ENCODE measurements around the gene NCAM1. TPM values are rescaled to one million over a fixed set of nuclear protein-coding genes. Genes with fewer than 3 reads are reported as not detected.

NCAM1 gene
- total RNA-seq, 1 experiment from 2014 or later, result 0.33 TPM

DNA sequence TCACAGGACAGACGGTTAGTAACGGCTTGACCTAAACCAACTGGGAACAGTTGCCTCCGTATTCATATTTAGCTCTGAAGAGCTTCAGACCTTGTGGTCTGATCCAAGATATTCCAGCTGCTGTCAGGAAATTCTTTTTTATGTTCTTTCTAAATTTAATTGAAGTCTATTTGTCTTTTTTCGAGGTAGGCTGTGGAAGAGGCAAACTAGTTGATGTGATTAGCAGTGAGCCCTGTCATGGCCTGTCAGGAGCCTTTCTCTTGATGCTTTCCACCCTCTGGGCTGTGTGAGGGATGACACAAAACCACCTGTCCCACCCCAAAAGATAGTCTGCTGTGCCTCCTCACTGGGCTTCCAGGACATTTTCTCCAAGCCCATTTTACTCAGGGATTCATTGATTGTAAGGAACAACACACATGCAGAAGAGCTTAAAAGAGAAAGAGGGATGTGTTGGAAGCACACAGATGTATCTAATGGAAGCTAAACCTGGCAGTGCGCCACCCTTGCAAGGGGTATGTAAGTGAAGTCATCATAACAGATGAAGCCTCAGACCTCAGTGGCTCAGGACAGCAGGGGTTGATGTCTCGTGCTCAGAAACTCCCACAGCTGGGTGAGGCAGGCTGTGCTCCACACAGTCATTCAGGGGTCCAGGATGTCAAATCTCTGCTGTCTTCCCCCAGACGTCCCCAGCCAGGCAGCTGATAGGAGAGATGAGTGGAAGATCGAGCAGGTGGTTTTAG is 170.0 kb downstream of the NCAM1 start:
- no TSS peak for BruUV-seq (replicated peaks)
- no peaks in the 10 kb centered on the region for H3F3A ChIP-seq (ENCODE audit: insufficient read depth, low read depth)
- H3K36me3 ChIP-seq (ENCODE audit: low read depth), result no peaks in the 10 kb centered on the region
- no peak overlapping the region for H3K4me3 ChIP-seq
- H3K9me3 ChIP-seq (ENCODE audit: insufficient read depth, low read depth), result no peaks in the 10 kb centered on the region
- H3K4me1 ChIP-seq (replicated peaks; ENCODE audit: insufficient read depth), result no peaks in the 10 kb centered on the region
- no peaks in the 10 kb centered on the region for H3K9me2 ChIP-seq (ENCODE audit: insufficient read depth)
- no peaks in the 10 kb centered on the region for H4K20me1 ChIP-seq (ENCODE audit: insufficient read depth)
- no peak for TF ChIP-seq EZH2 (IDR thresholded peaks at IDR 0.05; ENCODE audit: low read depth)
- TF ChIP-seq, protein P1, sequence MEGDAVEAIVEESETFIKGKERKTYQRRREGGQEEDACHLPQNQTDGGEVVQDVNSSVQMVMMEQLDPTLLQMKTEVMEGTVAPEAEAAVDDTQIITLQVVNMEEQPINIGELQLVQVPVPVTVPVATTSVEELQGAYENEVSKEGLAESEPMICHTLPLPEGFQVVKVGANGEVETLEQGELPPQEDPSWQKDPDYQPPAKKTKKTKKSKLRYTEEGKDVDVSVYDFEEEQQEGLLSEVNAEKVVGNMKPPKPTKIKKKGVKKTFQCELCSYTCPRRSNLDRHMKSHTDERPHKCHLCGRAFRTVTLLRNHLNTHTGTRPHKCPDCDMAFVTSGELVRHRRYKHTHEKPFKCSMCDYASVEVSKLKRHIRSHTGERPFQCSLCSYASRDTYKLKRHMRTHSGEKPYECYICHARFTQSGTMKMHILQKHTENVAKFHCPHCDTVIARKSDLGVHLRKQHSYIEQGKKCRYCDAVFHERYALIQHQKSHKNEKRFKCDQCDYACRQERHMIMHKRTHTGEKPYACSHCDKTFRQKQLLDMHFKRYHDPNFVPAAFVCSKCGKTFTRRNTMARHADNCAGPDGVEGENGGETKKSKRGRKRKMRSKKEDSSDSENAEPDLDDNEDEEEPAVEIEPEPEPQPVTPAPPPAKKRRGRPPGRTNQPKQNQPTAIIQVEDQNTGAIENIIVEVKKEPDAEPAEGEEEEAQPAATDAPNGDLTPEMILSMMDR (conservative IDR thresholded peaks at IDR 0.05), result no peak
- H3K79me2 ChIP-seq (ENCODE audit: low read depth), result no peaks in the 10 kb centered on the region
- H3K27ac ChIP-seq, result no peak overlapping the region
- intact Hi-C loops (cut with micrococcal nuclease; ENCODE audit: unreplicated experiment), result no loop called here
- POLR2A ChIA-PET (ENCODE audit: unreplicated experiment), result no interaction called here
- no peak overlapping the region for H2AFZ ChIP-seq
- DNase-seq, result no peak
- peaks cover 10% of the 10 kb centered on the region; the same call in 1 of the 2 replicates for H3K27me3 ChIP-seq (ENCODE audit: insufficient read depth, low read depth)
- no peak overlapping the region for H3K4me2 ChIP-seq
- CTCF ChIA-PET, result no interaction called here

DNA sequence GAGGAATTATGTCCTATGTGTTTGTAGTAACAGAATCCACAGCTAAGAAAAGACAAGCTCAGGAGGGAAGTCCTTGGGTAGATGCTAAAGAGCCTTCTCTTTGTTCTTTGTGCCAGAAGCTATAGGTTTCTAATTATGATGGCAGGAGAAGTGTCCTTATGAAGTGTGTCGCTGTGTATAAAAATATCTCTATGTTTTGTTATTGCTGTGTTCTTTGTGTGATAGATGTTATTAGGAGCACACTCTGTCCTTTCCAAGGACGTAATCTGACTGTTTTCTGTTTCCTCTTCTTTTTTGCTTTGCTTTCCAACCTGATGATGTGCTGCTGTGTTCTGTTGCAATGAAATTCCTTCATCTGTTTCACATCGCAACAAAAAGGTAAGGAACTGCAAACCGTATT is 171.9 kb downstream of the NCAM1 start:
- BruUV-seq (replicated peaks), result no TSS peak
- Histone ChIP-seq H3K36me3 (ENCODE audit: low read depth) (no peaks in the 10 kb centered on the region), H2AFZ (no peak overlapping the region), H3F3A (ENCODE audit: insufficient read depth, low read depth) (no peaks in the 10 kb centered on the region), H4K20me1 (ENCODE audit: insufficient read depth) (no peaks in the 10 kb centered on the region), H3K4me1 (replicated peaks; ENCODE audit: insufficient read depth) (no peaks in the 10 kb centered on the region), H3K27me3 (ENCODE audit: insufficient read depth, low read depth) (peaks cover 22% of the 10 kb centered on the region; the same call in 1 of the 2 replicates), H3K4me3 (no peak overlapping the region), H3K79me2 (ENCODE audit: low read depth) (no peaks in the 10 kb centered on the region), H3K9me3 (ENCODE audit: insufficient read depth, low read depth) (no peaks in the 10 kb centered on the region), H3K9me2 (ENCODE audit: insufficient read depth) (no peaks in the 10 kb centered on the region), H3K27ac (no peak overlapping the region), H3K4me2 (no peak overlapping the region)
- TF ChIP-seq, protein P1 (conservative IDR thresholded peaks at IDR 0.05), result no peak
- TF ChIP-seq EZH2 (IDR thresholded peaks at IDR 0.05; ENCODE audit: low read depth), result no peak
- intact Hi-C loops (cut with micrococcal nuclease; ENCODE audit: unreplicated experiment), result no loop called here
- ChIA-PET POLR2A (ENCODE audit: unreplicated experiment) (no interaction called here), CTCF (no interaction called here)
- DNase-seq, result no peak

DNA sequence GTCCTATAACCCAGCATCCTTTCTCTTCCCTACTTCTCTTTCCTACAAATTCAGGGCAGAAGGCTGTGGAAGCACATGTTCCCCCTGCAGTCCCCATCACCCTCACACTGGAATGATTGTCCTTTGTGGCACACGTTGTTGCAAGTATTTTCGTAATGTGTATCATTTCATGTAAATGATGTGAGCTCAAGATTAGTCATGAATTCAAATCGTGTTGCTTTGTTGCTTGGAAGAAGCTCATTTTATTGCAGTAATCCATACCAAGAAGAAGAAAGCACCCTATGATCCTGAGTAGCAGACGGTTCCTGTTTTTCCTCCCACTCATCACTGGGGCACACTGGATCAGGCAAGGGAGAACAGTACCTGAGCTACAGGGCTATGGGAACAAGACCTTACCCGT is 173.4 kb downstream of the NCAM1 start:
- Histone ChIP-seq H3K27ac (no peak overlapping the region), H3K36me3 (ENCODE audit: low read depth) (no peaks in the 10 kb centered on the region), H3F3A (ENCODE audit: insufficient read depth, low read depth) (no peaks in the 10 kb centered on the region), H2AFZ (no peak overlapping the region), H3K9me3 (ENCODE audit: insufficient read depth, low read depth) (no peaks in the 10 kb centered on the region), H4K20me1 (ENCODE audit: insufficient read depth) (no peaks in the 10 kb centered on the region), H3K27me3 (ENCODE audit: insufficient read depth, low read depth) (peaks cover 34% of the 10 kb centered on the region; the same call in 1 of the 2 replicates), H3K4me2 (no peak overlapping the region), H3K4me3 (no peak overlapping the region), H3K4me1 (replicated peaks; ENCODE audit: insufficient read depth) (no peaks in the 10 kb centered on the region), H3K9me2 (ENCODE audit: insufficient read depth) (no peaks in the 10 kb centered on the region), H3K79me2 (ENCODE audit: low read depth) (no peaks in the 10 kb centered on the region)
- DNase-seq, result no peak
- TF ChIP-seq EZH2 (IDR thresholded peaks at IDR 0.05; ENCODE audit: low read depth), result no peak
- TF ChIP-seq, protein P1 (conservative IDR thresholded peaks at IDR 0.05), result no peak
- intact Hi-C loops (cut with micrococcal nuclease; ENCODE audit: unreplicated experiment), result no loop called here
- CTCF ChIA-PET, result no interaction called here
- no TSS peak for BruUV-seq (replicated peaks)
- POLR2A ChIA-PET (ENCODE audit: unreplicated experiment), result no interaction called here
